Chondrocyte (in vitro differentiated cells): Measurements from ENCODE around the gene VOPP1. TPM values are rescaled to one million over a fixed set of nuclear protein-coding genes. Genes with fewer than 3 reads are reported as not detected.

Source experiments
- DNase-seq: peaks from one replicate; pipeline ENCODE4 v3.0.0; 2021; ENCODE audit warnings: mixed read lengths, low spot score
- H3K27ac Mint-ChIP-seq: one replicate; pipeline ENCODE4 v1.8.0; 2021; ENCODE audit warnings: mild to moderate bottlenecking, moderate library complexity, mixed read lengths; ENCODE audit not compliant: unreplicated experiment
- H3K27me3 Mint-ChIP-seq: 2 replicates; pipeline ENCODE4 v1.8.0; 2021; ENCODE audit warnings: low read depth, mixed read lengths
- H3K36me3 Mint-ChIP-seq: 2 replicates; pipeline ENCODE4 v1.8.0; 2021; ENCODE audit warnings: low read depth, mixed read lengths
- H3K4me1 Mint-ChIP-seq: 2 replicates; pipeline ENCODE4 v1.8.0; 2021; ENCODE audit warnings: low read depth, mild to moderate bottlenecking, mixed read lengths
- H3K4me3 Mint-ChIP-seq: one replicate; pipeline ENCODE4 v1.8.0; 2021; ENCODE audit warnings: mild to moderate bottlenecking, moderate library complexity, mixed read lengths; ENCODE audit not compliant: unreplicated experiment
- H3K9me3 Mint-ChIP-seq: 2 replicates; pipeline ENCODE4 v1.8.0; 2021; ENCODE audit warnings: low read depth, mixed read lengths
- CTCF ChIP-seq: fragments of 200-600 bp; sonication (generic); IDR thresholded peaks from 2 replicates; pipeline ENCODE4 v1.5.0; 2021; ENCODE audit warnings: antibody characterized with exemption, mild to moderate bottlenecking, moderate library complexity
- total RNA-seq: library from RNA; stranded (reverse); gene quantifications from 3 replicates; pipeline ENCODE4 v1.2.1, GENCODE V29; 2021

Gene VOPP1
- total RNA-seq, 1 donor from 2014 or later, result 69.2 TPM

- H3K36me3 Mint-ChIP-seq, result peaks cover 2% of the 10 kb centered on the region
- no peaks in the 10 kb centered on the region for H3K27me3 Mint-ChIP-seq
- H3K4me3 Mint-ChIP-seq, result no peak overlapping the region
- no peak for DNase-seq
- H3K4me1 Mint-ChIP-seq, result peaks cover 58% of the 10 kb centered on the region
- H3K9me3 Mint-ChIP-seq, result no peaks in the 10 kb centered on the region
- no peak for TF ChIP-seq CTCF
- no peak overlapping the region for H3K27ac Mint-ChIP-seq
Measured at GRCh38 chr7:55556492-55556891, 15.8 kb downstream of the VOPP1 start.

- Mint-ChIP-seq H3K36me3 (peaks cover 2% of the 10 kb centered on the region), H3K4me1 (peaks cover 59% of the 10 kb centered on the region), H3K27me3 (no peaks in the 10 kb centered on the region), H3K4me3 (no peak overlapping the region), H3K27ac (no peak overlapping the region), H3K9me3 (no peaks in the 10 kb centered on the region)
- TF ChIP-seq CTCF, result no peak
- no peak for DNase-seq
Measured at GRCh38 chr7:55556031-55556430, 16.3 kb downstream of the VOPP1 start.

GRCh38 chr7:55555160-55555559, 17.1 kb downstream of the VOPP1 start:
- Mint-ChIP-seq H3K9me3 (no peaks in the 10 kb centered on the region), H3K4me1 (peaks cover 53% of the 10 kb centered on the region), H3K27me3 (no peaks in the 10 kb centered on the region), H3K36me3 (peaks cover 2% of the 10 kb centered on the region), H3K27ac (no peak overlapping the region), H3K4me3 (no peak overlapping the region)
- no peak for TF ChIP-seq CTCF
- DNase-seq, result no peak

- no peak overlapping the region for H3K4me3 Mint-ChIP-seq
- peak overlapping the region; percentile 96 for H3K27ac Mint-ChIP-seq
- H3K4me1 Mint-ChIP-seq, result peaks cover 50% of the 10 kb centered on the region
- peaks cover 2% of the 10 kb centered on the region for H3K36me3 Mint-ChIP-seq
- H3K9me3 Mint-ChIP-seq, result no peaks in the 10 kb centered on the region
- DNase-seq, result no peak
- no peaks in the 10 kb centered on the region for H3K27me3 Mint-ChIP-seq
- TF ChIP-seq CTCF, result no peak
Measured at GRCh38 chr7:55554038-55554437, 18.3 kb downstream of the VOPP1 start.

- no peaks in the 10 kb centered on the region for H3K9me3 Mint-ChIP-seq
- peaks cover 55% of the 10 kb centered on the region for H3K4me1 Mint-ChIP-seq
- peaks cover 2% of the 10 kb centered on the region for H3K36me3 Mint-ChIP-seq
- TF ChIP-seq CTCF, result no peak
- no peaks in the 10 kb centered on the region for H3K27me3 Mint-ChIP-seq
- no peak for DNase-seq
- H3K4me3 Mint-ChIP-seq, result no peak overlapping the region
- peak overlapping the region; percentile 96 for H3K27ac Mint-ChIP-seq
Measured at GRCh38 chr7:55553024-55553345, 19.3 kb downstream of the VOPP1 start.
